ENCODE data around the gene ZSCAN20. TPM values are rescaled to one million over a fixed set of nuclear protein-coding genes. Genes with fewer than 3 reads are reported as not detected.
"Not testable (repeated sequence)": the region's sequence is repeated elsewhere in the genome, so short reads cannot be mapped to it uniquely, and the experiment has no call there.

ZSCAN20 gene
- total RNA-seq, 1 donor from 2014 or later, result 5.2 TPM

- H3K9me3 ChIP-seq, result peaks cover 3% of the 10 kb centered on the region
- H3K4me3 ChIP-seq, result no peak overlapping the region
- no peak for DNase-seq
- ATAC-seq, result no peak
- H3K27me3 ChIP-seq (ENCODE audit: low read depth), result no peaks in the 10 kb centered on the region
- intact Hi-C loops (cut with DNase I), result no loop called here
- no peak for TF ChIP-seq CTCF (IDR thresholded peaks at IDR 0.05)
- no peaks in the 10 kb centered on the region for H3K4me1 ChIP-seq
- H3K27ac ChIP-seq, result no peak overlapping the region
- H3K36me3 ChIP-seq, result no peaks in the 10 kb centered on the region
Observed at GRCh38 chr1:33503506-33503905, 31.1 kb downstream of the ZSCAN20 start.

- H3K9me3 ChIP-seq, result no peaks in the 10 kb centered on the region
- no peak overlapping the region for H3K27ac ChIP-seq
- no peak for DNase-seq
- intact Hi-C loops (cut with DNase I), result no loop called here
- no peaks in the 10 kb centered on the region for H3K4me1 ChIP-seq
- no peaks in the 10 kb centered on the region for H3K27me3 ChIP-seq (ENCODE audit: low read depth)
- TF ChIP-seq CTCF (IDR thresholded peaks at IDR 0.05), result no peak
- no peaks in the 10 kb centered on the region for H3K36me3 ChIP-seq
- no peak overlapping the region for H3K4me3 ChIP-seq
- no peak for ATAC-seq
Observed at GRCh38 chr1:33507661-33508060, 35.2 kb downstream of the ZSCAN20 start.

GRCh38 chr1:33508151-33508550, 35.7 kb downstream of the ZSCAN20 start:
- Histone ChIP-seq H3K27me3 (ENCODE audit: low read depth) (no peaks in the 10 kb centered on the region), H3K9me3 (no peaks in the 10 kb centered on the region), H3K27ac (no peak overlapping the region), H3K4me1 (no peaks in the 10 kb centered on the region), H3K36me3 (no peaks in the 10 kb centered on the region), H3K4me3 (no peak overlapping the region)
- TF ChIP-seq CTCF (IDR thresholded peaks at IDR 0.05), result no peak
- DNase-seq (no peak), ATAC-seq (no peak)
- intact Hi-C loops (cut with DNase I), result no loop called here

- H3K4me3 ChIP-seq; intact Hi-C loops (cut with DNase I); H3K36me3 ChIP-seq; ATAC-seq; H3K4me1 ChIP-seq; H3K9me3 ChIP-seq; DNase-seq; H3K27me3 ChIP-seq (ENCODE audit: low read depth); H3K27ac ChIP-seq: not testable (repeated sequence)
Observed at GRCh38 chr1:33509276-33509675, 36.8 kb downstream of the ZSCAN20 start.

GRCh38 chr1:33512226-33513011, 40.0 kb downstream of the ZSCAN20 start:
- no peaks in the 10 kb centered on the region for H3K27me3 ChIP-seq (ENCODE audit: low read depth)
- no peak overlapping the region for H3K4me3 ChIP-seq
- DNase-seq (no peak), ATAC-seq (no peak)
- intact Hi-C loops (cut with DNase I), result no loop called here
- no peaks in the 10 kb centered on the region for H3K9me3 ChIP-seq
- TF ChIP-seq CTCF (IDR thresholded peaks at IDR 0.05), result no peak
- H3K27ac ChIP-seq, result no peak overlapping the region
- no peaks in the 10 kb centered on the region for H3K36me3 ChIP-seq
- H3K4me1 ChIP-seq, result no peaks in the 10 kb centered on the region

- Histone ChIP-seq H3K4me1 (no peaks in the 10 kb centered on the region), H3K27ac (no peak overlapping the region), H3K36me3 (no peaks in the 10 kb centered on the region), H3K27me3 (ENCODE audit: low read depth) (no peaks in the 10 kb centered on the region), H3K4me3 (no peak overlapping the region), H3K9me3 (no peaks in the 10 kb centered on the region)
- no peak for TF ChIP-seq CTCF (IDR thresholded peaks at IDR 0.05)
- intact Hi-C loops (cut with DNase I), result no loop called here
- DNase-seq, result no peak
- ATAC-seq, result no peak
Observed at GRCh38 chr1:33515112-33515511, 42.7 kb downstream of the ZSCAN20 start.

Data from lower lobe of right lung (tissue), 2 donors.